Measurements from ENCODE around the gene SIN3A. TPM values are rescaled to one million over a fixed set of nuclear protein-coding genes. Genes with fewer than 3 reads are reported as not detected.

Gene SIN3A
- total and polyA plus RNA-seq, 9 of the 15 experiments (the other 6 are each of a cell fraction or from before 2014, with no cell fraction given) = 11.1 to 70.3 (median 25.3) TPM

GRCh38 chr15:75335705-75336355 is 115.7 kb downstream of the SIN3A start, which contains the start of gene COMMD4 (continued):
- TF ChIP-seq ZMIZ1 (IDR thresholded peaks at IDR 0.05; ENCODE audit: low read depth in 2 of 2, low read length in 2 of 2) (no peak; a peak in 1 of 4 replicates), PREB (CRISPR knock-in tag; IDR thresholded peaks at IDR 0.05) (no peak), NFRKB (IDR thresholded peaks at IDR 0.05; ENCODE audit: low read depth) (peak; percentile 62; the same call in 1 of the 2 replicates), ZFPM2 (CRISPR knock-in tag; IDR thresholded peaks at IDR 0.05) (no peak), MLX (CRISPR knock-in tag; conservative IDR thresholded peaks at IDR 0.05) (no peak), ZBTB7A (IDR thresholded peaks at IDR 0.05; ENCODE audit: borderline replicate concordance, control insufficient read depth, low read depth, low read length) (no peak), FOXO4 (CRISPR knock-in tag; IDR thresholded peaks at IDR 0.05) (no peak), FOXM1 (IDR thresholded peaks at IDR 0.05; ENCODE audit: low read depth) (no peak), FOXM1 (CRISPR knock-in tag; IDR thresholded peaks at IDR 0.05; ENCODE audit: low read depth) (no peak), POLR2AphosphoS5 (IDR thresholded peaks at IDR 0.05; ENCODE audit: control insufficient read depth, insufficient read depth, low read depth, low read length) (peak; percentile 57; the same call in 1 of the 2 replicates), ARID3B (CRISPR knock-in tag; IDR thresholded peaks at IDR 0.05; ENCODE audit: borderline replicate concordance) (no peak), NR2C1 (IDR thresholded peaks at IDR 0.05) (peak; percentile 60), NR2C1 (tag; IDR thresholded peaks at IDR 0.05) (no peak; the same call in 1 of the 2 replicates), ZNF644 (tag; IDR thresholded peaks at IDR 0.05; ENCODE audit: low read depth) (0 out of 2 replicates have a peak, but pooled peaks have one; percentile 70), TOE1 (IDR thresholded peaks at IDR 0.05; ENCODE audit: borderline replicate concordance) (peak; percentile 100), TOE1 (CRISPR knock-in tag; IDR thresholded peaks at IDR 0.05; ENCODE audit: borderline replicate concordance, low read depth) (no peak), ZNF354B (CRISPR knock-in tag; IDR thresholded peaks at IDR 0.05) (no peak), KDM1A (IDR thresholded peaks at IDR 0.05) (no peak), SMAD2 (IDR thresholded peaks at IDR 0.05; ENCODE audit: low read depth, low read length) (no peak), TEAD1 (CRISPR knock-in tag; IDR thresholded peaks at IDR 0.05) (peak; percentile 54 to 83; a peak in 3 of 4 replicates)

Data from K562 (cell line).